ENCODE data around the gene PRX. TPM values are rescaled to one million over a fixed set of nuclear protein-coding genes. Genes with fewer than 3 reads are reported as not detected.

Gene PRX
- polyA plus RNA-seq, 1 donor (not counting 4 experiments of a cell fraction or from before 2014, with no cell fraction given), result 0.42 TPM

- H3K36me3 ChIP-seq (ENCODE audit: control insufficient read depth in 2 of 2, extremely low read depth in 1 of 2, insufficient read depth in 2 of 2, low read length in 2 of 2), result no peaks in the 10 kb centered on the region
- no peaks in the 10 kb centered on the region for H3K9me1 ChIP-seq (ENCODE audit: control insufficient read depth, extremely low read depth, insufficient read depth, low read length)
- no peaks in the 10 kb centered on the region for H3K79me2 ChIP-seq (ENCODE audit: control insufficient read depth, insufficient read depth, low read length)
- no peaks in the 10 kb centered on the region for H3K9me3 ChIP-seq (ENCODE audit: control insufficient read depth, low read depth, low read length)
- H3K4me2 ChIP-seq (ENCODE audit: control insufficient read depth, extremely low read depth, insufficient read depth, low read depth, low read length), result no peak overlapping the region
- no peak overlapping the region for H3K4me3 ChIP-seq (ENCODE audit: control insufficient read depth in 2 of 3, extremely low read depth in 1 of 3, insufficient read depth in 2 of 3, low read depth in 1 of 3, low read length in 3 of 3)
- DNase-seq (ENCODE audit: low read depth, low spot score), result no peak
- FAIRE-seq, result no peak
- no peaks in the 10 kb centered on the region for H4K20me1 ChIP-seq (ENCODE audit: control insufficient read depth, extremely low read depth, insufficient read depth, low read length)
- H3K27ac ChIP-seq (ENCODE audit: control insufficient read depth, insufficient read depth, low read length), result no peak overlapping the region
- peak overlapping the region; percentile 15 for H2AFZ ChIP-seq (ENCODE audit: control insufficient read depth, low read length)
- TF ChIP-seq CTCF (optimal IDR thresholded peaks at IDR 0.05 in 1 of 3, IDR thresholded peaks at IDR 0.05 in 1 of 3, conservative IDR thresholded peaks at IDR 0.05 in 1 of 3; ENCODE audit: extremely low read depth in 1 of 3, insufficient read depth in 2 of 3, low read length in 3 of 3) (no peak), EZH2 (IDR thresholded peaks at IDR 0.05; ENCODE audit: low read length) (no peak)
- no peaks in the 10 kb centered on the region for H3K27me3 ChIP-seq (ENCODE audit: control insufficient read depth, extremely low read depth, insufficient read depth, low read length)
- no peak overlapping the region for H3K9ac ChIP-seq (ENCODE audit: control insufficient read depth, extremely low read depth, insufficient read depth, low read length)
- H3K4me1 ChIP-seq (ENCODE audit: control insufficient read depth, extremely low read depth, insufficient read depth, low read length), result peaks cover 11% of the 10 kb centered on the region
- dilution Hi-C loops (cut with MboI; ENCODE audit: extremely low pct_ligation_motif_present, low sequenced_read_pairs), result no loop called here
These were observed 5.2 kb downstream of the PRX start for GRCh38 chr19:40407714-40408597.

- peak overlapping the region; percentile 14 for H3K27ac ChIP-seq (ENCODE audit: control insufficient read depth, insufficient read depth, low read length)
- peaks cover 2% of the 10 kb centered on the region for H3K4me1 ChIP-seq (ENCODE audit: control insufficient read depth, extremely low read depth, insufficient read depth, low read length)
- peak overlapping the region; percentile 58 for H3K9ac ChIP-seq (ENCODE audit: control insufficient read depth, extremely low read depth, insufficient read depth, low read length)
- H3K27me3 ChIP-seq (ENCODE audit: control insufficient read depth, extremely low read depth, insufficient read depth, low read length), result no peaks in the 10 kb centered on the region
- TF ChIP-seq CTCF (optimal IDR thresholded peaks at IDR 0.05 in 1 of 3, IDR thresholded peaks at IDR 0.05 in 1 of 3, conservative IDR thresholded peaks at IDR 0.05 in 1 of 3; ENCODE audit: extremely low read depth in 1 of 3, insufficient read depth in 2 of 3, low read length in 3 of 3) (no peak), EZH2 (IDR thresholded peaks at IDR 0.05; ENCODE audit: low read length) (no peak)
- dilution Hi-C loops (cut with MboI; ENCODE audit: extremely low pct_ligation_motif_present, low sequenced_read_pairs), result no loop called here
- H3K36me3 ChIP-seq (ENCODE audit: control insufficient read depth in 2 of 2, extremely low read depth in 1 of 2, insufficient read depth in 2 of 2, low read length in 2 of 2), result no peaks in the 10 kb centered on the region
- H3K4me3 ChIP-seq (ENCODE audit: control insufficient read depth in 2 of 3, extremely low read depth in 1 of 3, insufficient read depth in 2 of 3, low read depth in 1 of 3, low read length in 3 of 3), result peak overlapping the region; percentile 47 to 60 (median 56)
- no peaks in the 10 kb centered on the region for H3K9me1 ChIP-seq (ENCODE audit: control insufficient read depth, extremely low read depth, insufficient read depth, low read length)
- peak overlapping the region; percentile 84 for H2AFZ ChIP-seq (ENCODE audit: control insufficient read depth, low read length)
- H4K20me1 ChIP-seq (ENCODE audit: control insufficient read depth, extremely low read depth, insufficient read depth, low read length), result no peaks in the 10 kb centered on the region
- FAIRE-seq (no peak), DNase-seq (ENCODE audit: low read depth, low spot score) (peak; percentile 44)
- H3K79me2 ChIP-seq (ENCODE audit: control insufficient read depth, insufficient read depth, low read length), result no peaks in the 10 kb centered on the region
- H3K9me3 ChIP-seq (ENCODE audit: control insufficient read depth, low read depth, low read length), result no peaks in the 10 kb centered on the region
- peak overlapping the region; percentile 76 for H3K4me2 ChIP-seq (ENCODE audit: control insufficient read depth, extremely low read depth, insufficient read depth, low read depth, low read length)
These were observed 9.8 kb downstream of the PRX start for GRCh38 chr19:40403262-40403984.

All from keratinocyte (primary cell).